GM12878 (cell line): ENCODE measurements around the gene UNC45A. TPM values are rescaled to one million over a fixed set of nuclear protein-coding genes. Genes with fewer than 3 reads are reported as not detected.

Experiments
- ATAC-seq: fragments of 200-7000 bp; cut with Tn5 transposase; 3 replicates; pipeline ENCODE4 v1.9.1; 2020; ENCODE audit warnings: mild to moderate bottlenecking, moderate library complexity
- BruUV-seq: library from RNA; stranded (reverse); fragments of 400-500 nt; replicated peaks from 2 replicates; lab custom pipeline; 2021; lab: Mats Ljungman, UMichigan
- CTCF ChIA-PET: fragments of 300-600 bp; sonication (Branson Sonifier 250); formaldehyde crosslinking; extraction: SDS; loops from one replicate; lab custom pipeline; 2021; ENCODE audit warnings: inconsistent platforms; lab: Yijun Ruan, JAX
- POLR2A ChIA-PET: fragments of 350-600 bp; formaldehyde crosslinking; extraction: SDS; loops from one replicate; lab custom pipeline; 2021; ENCODE audit warnings: inconsistent platforms; lab: Charles Lee
- RAD21 ChIA-PET: fragments of 300-600 bp; sonication (Branson Sonifier 250); formaldehyde crosslinking; loops from one replicate; lab custom pipeline; 2023; ENCODE audit warnings: antibody characterized with exemption; ENCODE audit not compliant: unreplicated experiment; lab: Charles Lee
- SMC1A ChIA-PET: fragments of 300-600 bp; sonication (Branson Sonifier 250); formaldehyde crosslinking; loops from one replicate; lab custom pipeline; 2023; ENCODE audit not compliant: unreplicated experiment, uncharacterized antibody; lab: Charles Lee
- DNase-seq: peaks from one replicate; pipeline ENCODE4 v3.0.0-alpha.2; 2011; ENCODE audit warnings: low read depth, low spot score
- FAIRE-seq: peaks from 3 replicates; lab custom pipeline; 2011; peaks lifted over from hg19 to GRCh38; lab: Jason Lieb, UNC
- H2AFZ ChIP-seq: 2 replicates; pipeline ENCODE4 v1.6.0; 2011; ENCODE audit warnings: low read depth, low read length, control low read depth; ENCODE audit not compliant: control insufficient read depth
- H3K27ac ChIP-seq: 2 replicates; pipeline ENCODE4 v1.5.1; 2011; ENCODE audit warnings: control low read depth; ENCODE audit not compliant: control insufficient read depth, insufficient read depth
- H3K27me3 ChIP-seq, 2 experiments: replicated peaks in 1 of 2; 2 replicates each; pipeline versions ENCODE4 v1.6.0 to v1.6.1; 2011; ENCODE audit warnings: low read length in 1 of 2; ENCODE audit not compliant: control insufficient read depth in 2 of 2, insufficient read depth in 2 of 2
- H3K36me3 ChIP-seq, 2 experiments: 2 replicates each; pipeline ENCODE4 v1.5.1; 2011; ENCODE audit warnings: low read length in 1 of 2; ENCODE audit not compliant: control insufficient read depth in 2 of 2, insufficient read depth in 2 of 2
- H3K4me1 ChIP-seq: 2 replicates; pipeline ENCODE4 v1.6.1; 2011; ENCODE audit warnings: mild to moderate bottlenecking, low read length, moderate library complexity, mixed read lengths; ENCODE audit not compliant: control insufficient read depth, insufficient read depth
- H3K4me2 ChIP-seq: 2 replicates; pipeline ENCODE4 v1.6.0; 2011; ENCODE audit warnings: control low read depth; ENCODE audit not compliant: control insufficient read depth, insufficient read depth
- H3K4me3 ChIP-seq: fragments of 200-600 bp; sonication (generic); 2 replicates; pipeline ENCODE4 v1.5.1; 2016
- H3K79me2 ChIP-seq: 2 replicates; pipeline ENCODE4 v1.6.0; 2011; ENCODE audit warnings: low read length; ENCODE audit not compliant: control insufficient read depth, insufficient read depth
- H3K9ac ChIP-seq: 2 replicates; pipeline ENCODE4 v1.8.0; 2011; ENCODE audit warnings: low read length, control low read depth, mixed read lengths; ENCODE audit not compliant: control insufficient read depth, insufficient read depth
- H3K9me3 ChIP-seq: replicated peaks from 3 replicates; pipeline ENCODE4 v1.5.1; 2011; ENCODE audit warnings: mild to moderate bottlenecking, low read length; ENCODE audit not compliant: control insufficient read depth, insufficient read depth
- H4K20me1 ChIP-seq: 2 replicates; pipeline ENCODE4 v1.6.0; 2011; ENCODE audit not compliant: control insufficient read depth, insufficient read depth
- BACH1 ChIP-seq: fragments of 450-650 bp; IDR thresholded peaks from 2 replicates; pipeline ENCODE4 v1.6.1; 2017; ENCODE audit warnings: mild to moderate bottlenecking, borderline replicate concordance
- E2F8 ChIP-seq: fragments of 450-650 bp; IDR thresholded peaks from 2 replicates; pipeline ENCODE4 v1.6.1; 2018; ENCODE audit warnings: mild to moderate bottlenecking, low read depth, moderate library complexity; ENCODE audit not compliant: partially characterized antibody
- HCFC1 ChIP-seq: fragments of 150-350 bp; IDR thresholded peaks from 2 replicates; pipeline ENCODE4 v1.6.1; 2014; ENCODE audit warnings: low read length
- RUNX3 ChIP-seq: IDR thresholded peaks from 2 replicates; pipeline ENCODE4 v1.6.1; 2012; ENCODE audit warnings: low read length, inconsistent platforms
- SMC3 ChIP-seq: IDR thresholded peaks from 2 replicates; pipeline ENCODE4 v1.6.1; 2011; ENCODE audit warnings: low read length, improper control_type of control experiment, borderline replicate concordance
- TAF1 ChIP-seq: IDR thresholded peaks from 2 replicates; pipeline ENCODE4 v1.6.1; 2011; ENCODE audit warnings: mild to moderate bottlenecking, low read depth, low read length, borderline replicate concordance
- ZNF207 ChIP-seq: fragments of 450-650 bp; IDR thresholded peaks from 2 replicates; pipeline ENCODE4 v1.6.1; 2014; ENCODE audit warnings: antibody characterized with exemption, mild to moderate bottlenecking, borderline replicate concordance
- ZNF592 ChIP-seq: fragments of 450-650 bp; IDR thresholded peaks from 2 replicates; pipeline ENCODE4 v1.6.1; 2017; ENCODE audit warnings: mild to moderate bottlenecking, moderate library complexity
- WGBS: methylation state at CpG from one replicate; pipeline ENCODE4 v1.1.6; 2016; ENCODE audit warnings: low lambda C conversion rate; ENCODE audit not compliant: insufficient replicate concordance, insufficient coverage; ENCODE audit errors: missing lambda C conversion rate; 5-methylcytosine and 5-hydroxymethylcytosine counted together
- in situ Hi-C: fragments of 300-500 bp; cut with MboI; formaldehyde crosslinking; loops from 9 replicates; pipeline ENCODE4 v1.14.3; 2018; ENCODE audit warnings: mixed read lengths
- intact Hi-C: fragments of 100-400 bp; cut with micrococcal nuclease; formaldehyde crosslinking; loops from one replicate; pipeline ENCODE4 v1.14.2; 2022; ENCODE audit not compliant: unreplicated experiment
- polyA plus RNA-seq, 11 experiments: library from polyadenylated mRNA; depleted of rRNA in 4 of 11; unstranded in 6 of 11; stranded (reverse) in 5 of 11; fragments of >200 nt; fragmentation: Nextera tagmentation in 4 of 11; fragmentation: Illumina TruSeq in 1 of 11; extraction: Ambion mirVana in 4 of 11; extraction: Trizol in 1 of 11; gene quantifications; 1 replicate in 1 of 11; 2 replicates in 10 of 11; pipeline versions ENCODE4 v1.2.1 to v1.2.3, GENCODE V29; 2011 to 2016; ENCODE audit warnings: inconsistent platforms in 2 of 11, missing spikeins in 2 of 11, low read depth in 1 of 11
- total RNA-seq, 4 experiments: library from RNA; depleted of rRNA in 3 of 4; stranded (reverse); fragments of >200 nt in 3 of 4; fragmentation: Illumina TruSeq in 1 of 4; extraction: Trizol in 1 of 4; gene quantifications; 2 replicates each; pipeline versions ENCODE4 v1.2.1 to v1.2.3, GENCODE V29; 2013 to 2021
- TF ChIP-seq, protein P1 (sequence below): IDR thresholded peaks from 2 replicates; pipeline ENCODE4 v1.6.1; 2012; ENCODE audit warnings: low read depth, low read length, improper control_type of control experiment
- TF ChIP-seq, protein P2 (sequence below): fragments of 450-650 bp; IDR thresholded peaks from 2 replicates; pipeline ENCODE4 v1.6.1; 2017; ENCODE audit warnings: low read depth, mild to moderate bottlenecking, moderate library complexity

The UNC45A gene
- total and polyA plus RNA-seq, 10 of the 15 experiments (the other 5 are each of a cell fraction or from before 2014, with no cell fraction given): 10.3 to 57.8 (median 40.5) TPM

DNA sequence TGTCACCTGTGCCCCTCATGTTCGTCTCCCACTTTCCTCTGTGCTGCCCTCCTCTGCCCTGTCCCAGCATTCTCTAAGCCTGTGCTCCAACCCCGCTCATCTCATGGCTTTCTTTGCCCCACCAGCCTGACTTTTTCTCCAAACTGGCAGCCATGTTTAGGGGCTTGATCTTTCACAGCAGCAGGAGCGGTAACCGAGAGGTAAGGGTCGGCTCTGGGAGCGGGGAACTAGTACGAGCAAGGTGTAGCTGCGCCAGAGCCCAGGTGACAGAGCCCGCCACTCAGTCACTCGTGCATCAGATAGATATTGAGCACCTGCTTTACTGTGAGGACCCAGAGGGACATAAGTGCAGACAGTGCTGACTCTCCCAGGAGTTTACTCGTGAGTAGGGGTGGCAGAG lies 18.6 kb upstream of the UNC45A start:
- ATAC-seq (no peak), FAIRE-seq (no peak), DNase-seq (no peak)
- Histone ChIP-seq H3K4me2 (no peak overlapping the region), H3K27me3 (no peaks in the 10 kb centered on the region), H3K79me2 (no peaks in the 10 kb centered on the region), H2AFZ (no peak overlapping the region), H4K20me1 (no peaks in the 10 kb centered on the region), H3K36me3 (peaks cover 36 to 50% of the 10 kb centered on the region in 2 experiments), H3K27ac (no peak overlapping the region), H3K4me1 (no peaks in the 10 kb centered on the region), H3K9ac (no peak overlapping the region), H3K9me3 (no peaks in the 10 kb centered on the region), H3K4me3 (no peak overlapping the region)
- WGBS: 95% methylated on average over 11 of the region's 11 CpGs
- in situ Hi-C loops (no loop called here), intact Hi-C loops (no loop called here)
- TF ChIP-seq ZNF592 (no peak), RUNX3 (no peak), BACH1 (no peak), SMC3 (no peak), TAF1 (no peak), ZNF207 (no peak), HCFC1 (no peak), E2F8 (no peak)
- TF ChIP-seq, protein P1, sequence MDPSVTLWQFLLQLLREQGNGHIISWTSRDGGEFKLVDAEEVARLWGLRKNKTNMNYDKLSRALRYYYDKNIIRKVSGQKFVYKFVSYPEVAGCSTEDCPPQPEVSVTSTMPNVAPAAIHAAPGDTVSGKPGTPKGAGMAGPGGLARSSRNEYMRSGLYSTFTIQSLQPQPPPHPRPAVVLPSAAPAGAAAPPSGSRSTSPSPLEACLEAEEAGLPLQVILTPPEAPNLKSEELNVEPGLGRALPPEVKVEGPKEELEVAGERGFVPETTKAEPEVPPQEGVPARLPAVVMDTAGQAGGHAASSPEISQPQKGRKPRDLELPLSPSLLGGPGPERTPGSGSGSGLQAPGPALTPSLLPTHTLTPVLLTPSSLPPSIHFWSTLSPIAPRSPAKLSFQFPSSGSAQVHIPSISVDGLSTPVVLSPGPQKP: no peak
- TF ChIP-seq, protein P2, sequence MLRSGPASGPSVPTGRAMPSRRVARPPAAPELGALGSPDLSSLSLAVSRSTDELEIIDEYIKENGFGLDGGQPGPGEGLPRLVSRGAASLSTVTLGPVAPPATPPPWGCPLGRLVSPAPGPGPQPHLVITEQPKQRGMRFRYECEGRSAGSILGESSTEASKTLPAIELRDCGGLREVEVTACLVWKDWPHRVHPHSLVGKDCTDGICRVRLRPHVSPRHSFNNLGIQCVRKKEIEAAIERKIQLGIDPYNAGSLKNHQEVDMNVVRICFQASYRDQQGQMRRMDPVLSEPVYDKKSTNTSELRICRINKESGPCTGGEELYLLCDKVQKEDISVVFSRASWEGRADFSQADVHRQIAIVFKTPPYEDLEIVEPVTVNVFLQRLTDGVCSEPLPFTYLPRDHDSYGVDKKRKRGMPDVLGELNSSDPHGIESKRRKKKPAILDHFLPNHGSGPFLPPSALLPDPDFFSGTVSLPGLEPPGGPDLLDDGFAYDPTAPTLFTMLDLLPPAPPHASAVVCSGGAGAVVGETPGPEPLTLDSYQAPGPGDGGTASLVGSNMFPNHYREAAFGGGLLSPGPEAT: no peak
- SMC1A ChIA-PET: no interaction called here
- CTCF ChIA-PET: no interaction called here
- no TSS peak for BruUV-seq
- RAD21 ChIA-PET: no interaction called here
- POLR2A ChIA-PET: no interaction called here
